HL-60 (cell line): Measurements from ENCODE around the gene STAT6.
A peak's percentile ranks its signal among the peaks of the same experiment; 100 is the strongest.

Source experiments
- DNase-seq, 2 experiments: peaks; one replicate each; pipeline ENCODE4 v3.0.0-alpha.2; 2010 to 2020; ENCODE audit warnings: low read depth in 1 of 2, low spot score in 1 of 2
- H3K27ac ChIP-seq: fragments of 250-450 bp; sonication (Bioruptor Pico); replicated peaks from 2 replicates; pipeline ENCODE4 v1.5.1; 2020; ENCODE audit warnings: mild to moderate bottlenecking, moderate library complexity
- H3K27me3 ChIP-seq: fragments of 250-450 bp; sonication (Bioruptor Pico); 2 replicates; pipeline ENCODE4 v1.5.1; 2021; ENCODE audit warnings: mild to moderate bottlenecking, moderate library complexity; ENCODE audit not compliant: insufficient read depth, poor library complexity, severe bottlenecking
- H3K4me3 ChIP-seq: replicated peaks from 2 replicates; pipeline ENCODE4 v1.5.1; 2011; ENCODE audit warnings: mild to moderate bottlenecking, control low read depth, low read length; ENCODE audit not compliant: insufficient read depth
- CTCF ChIP-seq: IDR thresholded peaks from one replicate; pipeline ENCODE4 v1.5.1; 2011; ENCODE audit warnings: low read length, control low read depth, inconsistent platforms; ENCODE audit not compliant: insufficient read depth
- GABPA ChIP-seq: IDR thresholded peaks from 2 replicates; pipeline ENCODE4 v1.6.1; 2012; ENCODE audit warnings: low read depth
- POLR2AphosphoS5 ChIP-seq: IDR thresholded peaks from 2 replicates; pipeline ENCODE4 v1.6.1; 2012; ENCODE audit warnings: low read depth
- REST ChIP-seq: IDR thresholded peaks from 2 replicates; pipeline ENCODE4 v1.6.1; 2012; ENCODE audit warnings: low read depth; ENCODE audit not compliant: insufficient replicate concordance
- SPI1 ChIP-seq: IDR thresholded peaks from 2 replicates; pipeline ENCODE4 v1.6.1; 2012; ENCODE audit warnings: low read depth, mild to moderate bottlenecking, borderline replicate concordance

Gene STAT6

GRCh38 chr12:57118711-57119271 lies 7.6 kb upstream of the STAT6 start:
- H3K4me3 ChIP-seq = no peak overlapping the region
- H3K27me3 ChIP-seq = no peaks in the 10 kb centered on the region
- DNase-seq = peak in 1 of 2 experiments; percentile 37
- H3K27ac ChIP-seq = no peak overlapping the region
- no peak for TF ChIP-seq SPI1
- no peak for TF ChIP-seq GABPA
- no peak for TF ChIP-seq POLR2AphosphoS5
- TF ChIP-seq REST = no peak
- TF ChIP-seq CTCF = no peak

GRCh38 chr12:57116580-57117281 lies 5.6 kb upstream of the STAT6 start:
- H3K27ac ChIP-seq = no peak overlapping the region
- no peak for DNase-seq
- no peaks in the 10 kb centered on the region for H3K27me3 ChIP-seq
- TF ChIP-seq SPI1 (no peak), POLR2AphosphoS5 (no peak), GABPA (no peak), CTCF (no peak), REST (no peak)
- no peak overlapping the region for H3K4me3 ChIP-seq

- Histone ChIP-seq H3K4me3 (no peak overlapping the region), H3K27me3 (no peaks in the 10 kb centered on the region), H3K27ac (peak overlapping the region; percentile 98)
- TF ChIP-seq POLR2AphosphoS5 = no peak
- no peak for TF ChIP-seq SPI1
- TF ChIP-seq GABPA = no peak
- peak; percentile 83 for TF ChIP-seq CTCF
- no peak for TF ChIP-seq REST
- no peak for DNase-seq
Measured at GRCh38 chr12:57112492-57113294, 1.5 kb upstream of the STAT6 start.
